Left lung (tissue), 10 donors: ENCODE data around the gene ARHGAP26. TPM values are rescaled to one million over a fixed set of nuclear protein-coding genes. Genes with fewer than 3 reads are reported as not detected.

Source experiments
- ATAC-seq: fragments of 200-7000 bp; cut with Tn5 transposase; one replicate; pipeline ENCODE4 v1.9.1; 2020; ENCODE audit warnings: moderate library complexity
- DNase-seq, 4 donors: peaks; one replicate each; pipeline ENCODE4 v3.0.0-alpha.2; 2013 to 2020
- H3K27ac ChIP-seq, 2 donors: fragments of 200-600 bp; sonication (generic) in 1 of 2; one replicate each; pipeline versions ENCODE4 v1.5.0 to v1.8.0; 2020 to 2021
- H3K27me3 ChIP-seq, 2 donors: fragments of 200-600 bp; sonication (generic) in 1 of 2; one replicate each; pipeline versions ENCODE4 v1.5.0 to v1.8.0; 2020 to 2021
- H3K36me3 ChIP-seq, 2 donors: fragments of 200-600 bp; sonication (generic) in 1 of 2; one replicate each; pipeline versions ENCODE4 v1.5.0 to v1.8.0; 2020 to 2021
- H3K4me1 ChIP-seq, 2 donors: fragments of 200-600 bp; one replicate each; pipeline ENCODE4 v1.8.0; 2021
- H3K4me3 ChIP-seq, 2 donors: fragments of 200-600 bp; sonication (generic) in 1 of 2; one replicate each; pipeline versions ENCODE4 v1.5.0 to v1.8.0; 2020 to 2021; ENCODE audit warnings: mild to moderate bottlenecking in 1 of 2
- H3K9me3 ChIP-seq, 2 donors: fragments of 200-600 bp; sonication (generic) in 1 of 2; one replicate each; pipeline versions ENCODE4 v1.5.0 to v1.8.0; 2020 to 2021
- CTCF ChIP-seq, 2 donors: fragments of 200-600 bp; sonication (generic) in 1 of 2; IDR thresholded peaks; one replicate each; pipeline versions ENCODE4 v1.5.0 to v1.8.0; 2021; ENCODE audit warnings: antibody characterized with exemption in 2 of 2
- intact Hi-C, 2 donors: fragments of 100-400 bp; cut with DNase I; formaldehyde crosslinking; loops; one replicate each; pipeline versions ENCODE4 v1.11.2 to v1.14.2; 2022
- polyA plus RNA-seq, 6 donors: library from polyadenylated mRNA; unstranded; fragments of 120-200 nt; gene quantifications; one replicate each; pipeline ENCODE4 v1.2.1, GENCODE V29; 2013; ENCODE audit not compliant: insufficient read length in 6 of 6
- total RNA-seq, 2 donors: library from RNA; stranded (reverse); fragmentation: NEBNext Ultra II Directional; extraction: Animal tissue kit (Norgen Biotek cat#: 25700); gene quantifications; one replicate each; pipeline ENCODE4 v1.2.1, GENCODE V29; 2021
- donor health status: DM: no; HTN: yes; CAD: no.
- donor health status: DM: no; HTN: no; CAD: no.

The ARHGAP26 gene
- total and polyA plus RNA-seq, 8 donors, result 13.9 to 61.9 (median 14.9) TPM

GRCh38 chr5:143141652-143142051 lies 371.5 kb downstream of the ARHGAP26 start:
- Histone ChIP-seq H3K27ac (no peak overlapping the region), H3K9me3 (no peaks in the 10 kb centered on the region), H3K4me1 (peaks cover 5 to 18% of the 10 kb centered on the region in 2 donors), H3K27me3 (no peaks in the 10 kb centered on the region), H3K4me3 (no peak overlapping the region), H3K36me3 (no peaks in the 10 kb centered on the region)
- intact Hi-C loops, result no loop called here
- no peak for TF ChIP-seq CTCF (IDR thresholded peaks at IDR 0.05)
- DNase-seq, result no peak
- ATAC-seq, result peak; percentile 51

GRCh38 chr5:143142596-143143435 lies 372.6 kb downstream of the ARHGAP26 start:
- intact Hi-C loops, result no loop called here
- Histone ChIP-seq H3K4me3 (no peak overlapping the region), H3K9me3 (no peaks in the 10 kb centered on the region), H3K4me1 (peaks cover 5 to 18% of the 10 kb centered on the region in 2 donors), H3K36me3 (peaks cover 0 to 6% of the 10 kb centered on the region in 2 donors), H3K27me3 (no peaks in the 10 kb centered on the region), H3K27ac (no peak overlapping the region)
- ATAC-seq, result no peak
- TF ChIP-seq CTCF (IDR thresholded peaks at IDR 0.05), result no peak
- no peak for DNase-seq

- peaks cover 5 to 27% of the 10 kb centered on the region in 2 donors for H3K4me1 ChIP-seq
- no peaks in the 10 kb centered on the region for H3K27me3 ChIP-seq
- H3K4me3 ChIP-seq, result no peak overlapping the region
- intact Hi-C loops, result no loop called here
- no peak overlapping the region for H3K27ac ChIP-seq
- DNase-seq (no peak), ATAC-seq (no peak)
- H3K36me3 ChIP-seq, result peaks cover 0 to 14% of the 10 kb centered on the region in 2 donors
- TF ChIP-seq CTCF (IDR thresholded peaks at IDR 0.05), result no peak
- no peaks in the 10 kb centered on the region for H3K9me3 ChIP-seq
Measured at GRCh38 chr5:143143973-143144372, 373.8 kb downstream of the ARHGAP26 start.

- H3K27me3 ChIP-seq, result no peaks in the 10 kb centered on the region
- H3K36me3 ChIP-seq, result peaks cover 0 to 25% of the 10 kb centered on the region in 2 donors
- H3K27ac ChIP-seq, result peak overlapping the region in 1 of 2 donors; percentile 47
- no peak for ATAC-seq
- no peak overlapping the region for H3K4me3 ChIP-seq
- DNase-seq, result no peak
- H3K9me3 ChIP-seq, result no peaks in the 10 kb centered on the region
- TF ChIP-seq CTCF (IDR thresholded peaks at IDR 0.05), result no peak
- intact Hi-C loops, result no loop called here
- peaks cover 5 to 31% of the 10 kb centered on the region in 2 donors for H3K4me1 ChIP-seq
Measured at GRCh38 chr5:143145243-143146160, 375.3 kb downstream of the ARHGAP26 start.

GRCh38 chr5:143146161-143146560 lies 376.0 kb downstream of the ARHGAP26 start:
- H3K27me3 ChIP-seq, result no peaks in the 10 kb centered on the region
- peaks cover 0 to 27% of the 10 kb centered on the region in 2 donors for H3K36me3 ChIP-seq
- peaks cover 4 to 27% of the 10 kb centered on the region in 2 donors for H3K4me1 ChIP-seq
- H3K27ac ChIP-seq, result no peak overlapping the region
- TF ChIP-seq CTCF (IDR thresholded peaks at IDR 0.05), result no peak
- no peak overlapping the region for H3K4me3 ChIP-seq
- intact Hi-C loops, result no loop called here
- ATAC-seq, result no peak
- DNase-seq, result no peak
- H3K9me3 ChIP-seq, result no peaks in the 10 kb centered on the region
